HEK293T (cell line): ENCODE measurements around the gene XPR1.

Experiments used
- BHLHE40 ChIP-seq: fragments of 450-650 bp; IDR thresholded peaks from 2 replicates; pipeline ENCODE4 v1.6.1; 2016; ENCODE audit warnings: mild to moderate bottlenecking, moderate library complexity, borderline replicate concordance
- ELF4 ChIP-seq: fragments of 450-650 bp; IDR thresholded peaks from 2 replicates; pipeline ENCODE4 v1.6.1; 2017; ENCODE audit warnings: antibody characterized with exemption
- FOXA1 ChIP-seq: fragments of 450-650 bp; IDR thresholded peaks from 2 replicates; pipeline ENCODE4 v1.6.1; 2016; ENCODE audit warnings: mild to moderate bottlenecking
- FOXK2 ChIP-seq: fragments of 450-650 bp; IDR thresholded peaks from 2 replicates; pipeline ENCODE4 v1.6.1; 2016; ENCODE audit warnings: mild to moderate bottlenecking
- FOXM1 ChIP-seq: fragments of 450-650 bp; IDR thresholded peaks from 2 replicates; pipeline ENCODE4 v1.6.1; 2017; ENCODE audit warnings: mild to moderate bottlenecking, borderline replicate concordance
- SP1 ChIP-seq: fragments of 450-650 bp; IDR thresholded peaks from 2 replicates; pipeline ENCODE4 v1.6.1; 2017
- SUZ12 ChIP-seq: fragments of 450-650 bp; IDR thresholded peaks from 2 replicates; pipeline ENCODE4 v1.6.1; 2016; ENCODE audit warnings: mild to moderate bottlenecking
- TARDBP ChIP-seq: fragments of 450-650 bp; IDR thresholded peaks from 2 replicates; pipeline ENCODE4 v1.6.1; 2016

- no peak for TF ChIP-seq FOXK2
- TF ChIP-seq FOXA1: no peak
- TF ChIP-seq FOXM1: no peak
- no peak for TF ChIP-seq TARDBP
- TF ChIP-seq ELF4: no peak
- no peak for TF ChIP-seq BHLHE40
- TF ChIP-seq SP1: no peak
- no peak for TF ChIP-seq SUZ12
Observed at GRCh38 chr1:180892675-180893074, 260.9 kb downstream of the XPR1 start.
